Activated T-helper 1 cell treated with anti-CD3 and anti-CD28 coated beads, Interleukin-2, amount 50 U/mL, for 16 hours (primary cell): ENCODE results near the gene ITGB3.

Source experiments
- DNase-seq, 2 donors: peaks; one replicate each; pipeline ENCODE4 v3.0.0-alpha.2; 2020; ENCODE audit warnings: low read depth in 1 of 2, low spot score in 1 of 2

ITGB3 gene

DNA sequence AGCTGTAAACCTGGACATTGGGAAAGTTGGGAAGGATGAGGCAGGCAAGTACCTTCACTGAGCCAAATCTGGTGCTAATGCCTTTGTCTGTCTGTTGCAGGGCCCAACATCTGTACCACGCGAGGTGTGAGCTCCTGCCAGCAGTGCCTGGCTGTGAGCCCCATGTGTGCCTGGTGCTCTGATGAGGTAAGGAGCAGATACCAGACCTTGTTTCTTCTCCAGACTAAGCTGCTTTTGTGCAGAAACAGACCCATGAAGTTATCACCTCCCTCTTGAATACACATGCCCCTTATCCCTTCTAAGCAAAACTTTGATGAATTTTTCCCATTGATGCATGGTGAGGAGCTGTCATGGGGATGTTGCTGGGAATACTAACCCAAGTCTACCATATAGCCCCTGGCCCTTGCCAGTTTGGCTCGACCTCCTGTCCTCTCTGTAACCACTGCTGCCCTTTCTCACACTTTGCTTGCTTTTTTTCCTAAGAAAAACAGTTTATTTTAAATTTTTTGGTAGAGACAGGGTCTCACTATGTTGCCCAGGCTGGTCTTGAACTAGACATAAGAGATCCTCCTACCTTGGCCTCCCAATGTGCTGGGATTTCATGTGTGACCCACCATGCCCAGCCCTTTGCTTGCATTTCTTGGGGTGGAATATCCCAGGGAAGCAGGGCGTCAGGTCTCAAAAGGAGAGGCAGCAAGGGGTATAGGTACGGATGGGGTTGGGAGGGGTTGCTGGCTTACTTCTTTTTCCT is 20.9 kb downstream of the ITGB3 start:
- DNase-seq: no peak

DNA sequence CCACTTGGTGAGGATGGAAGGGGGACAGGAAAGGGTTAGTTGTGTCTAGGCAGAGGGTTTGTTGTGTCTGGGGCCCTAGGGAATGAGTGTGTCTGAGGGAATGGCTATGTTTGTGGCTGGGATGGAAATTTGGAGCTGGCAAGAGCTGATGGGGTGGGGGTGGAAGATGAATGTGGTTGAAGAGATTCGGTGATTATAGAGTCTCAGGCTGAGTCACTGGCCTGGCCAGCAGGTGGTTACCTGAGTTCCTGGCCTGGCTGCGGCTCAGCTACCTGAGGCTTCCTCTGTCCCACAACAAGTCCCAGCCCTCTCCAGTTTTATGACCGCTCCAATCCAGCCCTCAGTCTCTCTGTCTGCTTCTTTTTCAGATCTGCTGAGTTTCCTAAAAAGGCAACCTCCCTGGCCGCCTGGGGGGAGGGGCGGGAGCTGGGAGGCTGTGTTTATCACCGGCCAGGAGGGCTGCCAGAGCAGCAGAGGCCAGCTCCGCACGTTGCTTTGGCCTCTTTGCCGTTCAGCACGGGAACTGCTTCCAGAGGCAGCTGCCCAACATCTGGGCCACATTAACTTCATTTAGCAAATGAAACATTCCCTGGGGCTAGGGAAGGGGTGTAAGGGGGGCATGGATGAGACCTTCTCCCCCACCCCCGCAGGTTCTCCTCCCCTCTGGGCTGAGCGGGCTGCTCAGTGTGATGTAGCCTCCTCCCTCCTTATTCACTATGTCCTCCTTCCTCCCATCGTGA is 21.8 kb downstream of the ITGB3 start:
- no peak for DNase-seq

DNA sequence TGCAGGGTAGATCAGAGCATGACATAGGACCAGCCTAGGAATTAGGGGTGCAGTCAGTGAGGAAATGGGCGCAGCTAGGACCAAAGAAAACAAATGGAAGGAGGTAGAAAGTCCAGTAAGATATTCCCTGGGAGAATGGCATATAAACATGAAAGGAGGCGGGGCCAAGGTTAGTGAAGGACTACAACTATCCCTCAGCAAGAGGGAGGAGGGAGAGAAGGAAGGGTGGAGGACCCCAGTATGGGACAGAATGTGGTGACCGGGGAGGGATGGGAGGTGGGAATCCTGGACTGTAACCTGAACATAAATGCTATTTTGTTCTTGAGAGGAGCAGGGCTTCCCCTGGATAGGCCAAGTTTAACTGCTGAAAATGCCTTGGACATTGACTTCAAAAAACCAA is 22.8 kb downstream of the ITGB3 start:
- no peak for DNase-seq

DNA sequence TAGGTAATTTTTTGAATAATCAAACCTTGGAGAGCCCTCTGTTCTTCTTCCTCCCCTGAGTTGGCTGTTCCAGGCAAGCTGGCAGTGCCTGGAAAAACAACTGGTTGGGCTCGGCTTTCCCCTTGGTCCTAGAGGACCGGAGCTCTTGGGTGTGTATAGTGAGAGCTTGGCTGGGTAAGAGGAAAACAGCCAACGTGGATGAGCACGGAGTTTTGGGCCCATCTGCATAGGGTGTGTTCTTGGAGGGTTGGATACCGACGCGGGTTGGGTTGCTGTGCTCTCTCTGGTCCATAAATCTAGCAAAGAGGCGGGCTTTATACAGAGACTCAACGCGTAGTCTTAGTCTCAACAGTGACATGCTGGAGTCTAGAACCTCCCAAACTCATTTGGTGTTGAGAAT is 23.2 kb downstream of the ITGB3 start:
- DNase-seq: no peak

DNA sequence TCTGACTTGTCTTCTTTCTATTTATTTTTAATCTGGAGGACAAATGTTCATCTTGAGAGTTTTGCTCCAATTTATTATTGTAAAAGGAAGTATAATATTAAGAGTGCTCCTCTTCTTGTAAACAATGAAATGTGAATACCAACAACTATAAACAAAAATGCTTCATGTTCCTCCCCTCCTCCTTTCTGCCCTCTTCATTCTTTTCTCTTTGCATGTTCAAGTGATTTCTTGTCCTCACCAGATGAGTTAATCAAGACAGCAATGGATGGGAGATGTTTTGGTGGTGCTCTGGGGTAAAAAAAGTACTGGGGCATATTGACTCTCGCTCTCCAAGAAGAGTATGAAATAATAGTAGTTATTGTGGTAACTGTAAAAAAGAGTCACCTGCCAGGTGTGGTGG is 24.3 kb downstream of the ITGB3 start:
- no peak for DNase-seq

DNA sequence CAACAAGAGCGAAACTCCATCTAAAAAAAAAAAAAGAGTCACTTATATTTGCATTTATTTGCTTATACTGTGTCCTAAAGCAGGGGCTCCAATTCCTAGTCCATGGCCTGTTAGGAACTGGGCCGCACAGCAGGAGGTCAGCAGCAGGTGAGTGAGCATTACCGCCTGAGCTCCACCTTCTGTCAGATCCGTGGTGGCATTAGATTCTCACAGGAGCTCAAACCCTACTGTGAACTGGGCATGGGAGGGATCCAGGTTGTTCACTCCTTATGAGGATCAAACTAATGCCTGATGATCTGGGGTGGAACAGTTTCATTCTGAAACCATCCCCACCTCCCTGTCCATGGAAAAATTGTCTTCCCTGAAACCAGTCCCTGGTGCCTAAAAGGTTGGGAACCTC is 24.9 kb downstream of the ITGB3 start:
- DNase-seq: no peak

DNA sequence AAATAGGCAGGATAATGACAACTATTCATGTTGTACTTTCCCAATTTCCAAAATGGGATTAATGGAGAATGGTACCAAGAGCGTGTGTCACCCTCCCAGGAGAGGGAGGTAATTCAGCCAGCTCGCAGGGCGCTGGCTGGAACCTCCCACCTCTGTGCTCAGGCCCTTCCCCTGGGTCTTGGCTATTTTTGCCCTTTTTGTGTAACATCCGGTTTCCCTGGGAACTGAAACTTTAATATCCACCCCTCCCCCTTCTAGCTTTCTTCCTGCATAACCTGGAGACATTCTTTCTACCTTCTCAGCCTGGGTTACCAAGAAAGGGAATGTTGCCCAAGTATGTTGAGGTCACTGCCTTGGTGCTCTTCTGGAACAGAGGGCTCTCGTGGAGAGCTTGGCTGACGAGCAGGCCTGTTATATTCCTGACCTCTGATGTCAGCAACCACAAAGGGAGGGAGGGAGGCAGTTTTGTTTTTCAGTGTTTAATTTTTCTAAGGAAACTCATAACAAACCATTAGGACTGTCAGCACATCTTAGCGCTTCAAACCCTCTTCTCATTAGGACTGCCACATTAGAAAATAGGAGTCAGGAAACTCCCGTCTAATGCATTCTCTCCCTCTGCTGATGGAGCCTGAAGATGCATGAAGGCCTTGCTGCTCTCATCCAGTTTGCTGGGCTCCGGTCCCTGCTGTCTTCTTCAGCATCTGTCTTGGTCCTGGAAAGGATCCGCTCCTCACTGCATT is 25.6 kb downstream of the ITGB3 start:
- no peak for DNase-seq

DNA sequence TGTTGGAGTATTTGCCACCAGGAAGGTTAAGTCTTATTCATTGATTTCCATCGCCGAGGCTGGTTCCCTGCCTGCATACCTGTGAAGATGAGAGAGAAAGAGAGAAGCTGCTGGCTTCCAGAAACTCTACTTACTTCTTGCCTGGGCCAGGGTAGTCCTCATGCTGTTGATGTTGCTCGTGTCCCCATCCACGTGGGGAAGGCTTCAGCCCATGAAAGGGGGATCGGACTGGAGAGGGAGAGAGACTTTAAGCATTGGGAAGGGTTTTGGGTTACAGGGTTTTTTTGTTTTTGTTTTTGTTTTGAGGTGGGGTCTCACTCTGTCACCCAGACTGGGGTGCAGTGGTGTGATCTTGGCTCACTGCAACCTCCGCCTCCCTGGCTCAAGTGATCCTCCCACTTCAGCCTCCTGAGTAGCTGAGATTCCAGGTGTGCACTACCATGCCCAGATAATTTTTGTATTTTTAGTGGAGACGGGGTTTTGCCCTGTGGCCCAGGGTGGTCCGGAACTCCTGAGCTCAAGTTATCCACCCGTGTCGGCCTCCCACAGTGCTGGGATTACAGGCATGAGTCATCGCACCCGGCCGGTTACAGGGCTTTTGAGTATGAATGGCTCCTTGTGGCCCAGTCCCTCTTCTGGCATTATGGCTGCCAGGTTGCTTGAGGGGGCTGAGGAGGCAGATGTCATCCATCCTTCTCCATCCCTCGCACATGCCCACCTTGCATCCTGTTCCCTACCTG is 26.6 kb downstream of the ITGB3 start:
- DNase-seq: no peak

DNA sequence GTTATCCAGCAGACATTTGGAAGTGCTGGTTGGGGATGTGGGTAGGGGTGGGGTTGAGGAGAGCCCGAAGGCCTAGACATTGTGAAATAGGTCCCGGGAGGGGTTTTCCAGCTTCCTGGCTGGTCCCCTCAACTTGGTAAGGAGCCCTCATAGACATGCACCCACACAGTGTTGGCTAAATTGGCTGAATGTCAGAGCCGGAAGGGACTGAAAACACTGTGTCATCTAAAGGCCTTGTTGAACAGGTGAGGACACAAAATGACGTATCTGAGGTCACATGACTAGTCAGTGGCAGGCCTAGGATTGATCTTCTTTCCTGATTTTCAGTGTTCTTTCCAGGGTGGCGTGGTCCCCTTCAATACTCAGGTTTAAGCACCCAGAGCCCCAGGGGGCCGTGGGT is 27.6 kb downstream of the ITGB3 start:
- no peak for DNase-seq

DNA sequence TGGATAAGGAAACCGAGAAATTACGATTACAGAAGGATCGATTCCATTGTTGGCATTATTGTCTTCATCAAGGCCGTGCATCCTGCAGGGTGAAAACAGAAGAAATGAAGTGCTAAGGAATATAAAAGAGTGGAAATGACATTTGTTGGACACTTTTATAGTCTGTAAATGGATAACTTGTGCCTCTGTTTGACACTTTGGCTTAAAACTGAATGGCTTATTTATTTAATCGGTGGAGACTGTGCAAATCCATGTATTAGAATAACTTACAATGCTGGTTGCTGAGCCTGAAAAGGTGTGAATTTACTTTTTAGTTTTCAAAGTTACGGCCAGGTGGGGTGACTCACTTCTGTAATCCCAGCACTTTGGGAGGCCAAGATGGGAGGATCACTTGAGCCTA is 31.4 kb downstream of the ITGB3 start:
- no peak for DNase-seq

DNA sequence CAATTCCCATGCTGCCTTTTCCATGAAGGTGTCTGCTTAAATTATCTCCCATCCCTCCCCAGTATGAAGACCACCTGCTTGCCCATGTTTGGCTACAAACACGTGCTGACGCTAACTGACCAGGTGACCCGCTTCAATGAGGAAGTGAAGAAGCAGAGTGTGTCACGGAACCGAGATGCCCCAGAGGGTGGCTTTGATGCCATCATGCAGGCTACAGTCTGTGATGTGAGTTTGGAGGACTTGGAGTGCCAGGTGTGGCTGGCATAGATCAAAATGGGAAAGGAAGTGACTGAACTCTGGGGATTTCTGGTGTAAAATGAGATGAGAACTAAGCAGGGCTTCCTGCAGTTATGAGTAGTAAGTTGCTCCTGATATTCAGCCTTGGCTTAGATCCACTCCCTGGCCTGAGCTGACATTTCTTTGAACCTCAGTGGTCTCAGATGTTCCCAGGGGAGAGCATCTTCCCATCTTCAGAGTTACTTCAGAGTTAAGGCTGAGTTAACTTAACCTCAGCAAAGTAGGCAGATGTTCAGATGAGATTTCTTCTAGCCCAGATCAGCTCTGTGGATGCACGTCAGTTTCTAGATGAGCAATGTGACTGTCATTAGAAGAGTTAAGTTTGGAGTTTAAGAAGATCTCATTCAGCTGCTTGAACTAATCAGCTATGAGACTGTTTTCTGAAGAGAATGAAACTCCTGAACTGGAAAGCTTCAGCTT is 32.7 kb downstream of the ITGB3 start:
- DNase-seq: no peak

DNA sequence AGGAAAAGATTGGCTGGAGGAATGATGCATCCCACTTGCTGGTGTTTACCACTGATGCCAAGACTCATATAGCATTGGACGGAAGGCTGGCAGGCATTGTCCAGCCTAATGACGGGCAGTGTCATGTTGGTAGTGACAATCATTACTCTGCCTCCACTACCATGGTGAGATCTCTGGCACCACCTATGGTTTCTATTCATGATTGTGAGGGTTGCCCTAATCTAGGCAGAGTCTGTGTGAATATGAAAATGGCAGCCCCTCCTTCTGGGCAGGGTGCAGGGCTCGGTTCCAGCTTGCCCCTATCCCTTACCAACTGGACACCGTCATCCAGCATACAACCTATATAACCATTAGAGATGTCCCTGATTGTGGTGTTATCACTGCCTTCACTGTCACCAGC is 33.4 kb downstream of the ITGB3 start:
- DNase-seq: no peak

DNA sequence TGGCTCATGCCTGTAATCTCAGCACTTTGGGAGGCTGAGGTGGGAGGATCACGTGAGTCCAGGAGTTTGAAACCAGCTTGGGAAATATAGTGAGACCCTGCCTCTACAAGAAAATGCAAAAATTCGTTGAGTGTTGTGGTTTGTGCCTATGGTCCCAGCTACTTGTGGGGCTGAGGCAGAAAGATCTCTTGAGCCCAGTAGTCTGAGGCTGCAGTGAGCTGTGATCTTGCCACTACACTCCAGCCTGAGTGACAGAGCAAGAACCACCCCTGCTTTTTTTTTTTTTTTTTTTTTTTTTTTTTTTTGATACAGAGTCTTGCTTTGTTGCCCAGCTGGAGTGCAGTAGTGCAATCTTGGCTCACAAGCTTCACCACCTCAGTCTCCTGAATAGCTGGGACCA is 34.0 kb downstream of the ITGB3 start:
- DNase-seq: no peak

DNA sequence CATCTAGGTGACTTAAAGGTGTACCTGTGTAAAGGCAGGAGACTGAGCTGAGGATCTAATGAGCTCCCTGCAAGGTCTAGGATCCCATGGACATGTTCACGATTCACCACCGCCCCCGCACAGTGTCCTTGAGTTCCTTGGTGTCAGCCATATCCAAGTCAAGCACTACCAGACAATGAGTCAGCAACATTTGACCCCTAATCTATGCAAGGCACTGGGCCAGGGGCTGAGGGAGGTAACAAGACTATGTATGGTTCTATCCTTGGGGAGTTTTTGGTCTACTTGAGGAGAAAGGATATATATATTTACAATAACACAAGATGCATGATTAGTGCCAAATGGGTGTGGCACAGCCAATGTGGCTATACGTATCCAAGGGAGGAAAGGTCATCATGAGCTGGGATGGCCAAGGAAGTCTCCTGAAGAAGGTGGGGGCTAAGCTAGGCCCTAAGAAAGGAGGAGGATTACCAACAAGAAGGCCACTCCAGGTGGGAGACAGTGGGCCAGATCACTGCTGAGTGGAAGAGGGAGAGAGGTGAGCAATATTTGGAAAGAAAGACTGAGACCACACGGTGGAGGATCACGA is 35.0 kb downstream of the ITGB3 start:
- DNase-seq: no peak

DNA sequence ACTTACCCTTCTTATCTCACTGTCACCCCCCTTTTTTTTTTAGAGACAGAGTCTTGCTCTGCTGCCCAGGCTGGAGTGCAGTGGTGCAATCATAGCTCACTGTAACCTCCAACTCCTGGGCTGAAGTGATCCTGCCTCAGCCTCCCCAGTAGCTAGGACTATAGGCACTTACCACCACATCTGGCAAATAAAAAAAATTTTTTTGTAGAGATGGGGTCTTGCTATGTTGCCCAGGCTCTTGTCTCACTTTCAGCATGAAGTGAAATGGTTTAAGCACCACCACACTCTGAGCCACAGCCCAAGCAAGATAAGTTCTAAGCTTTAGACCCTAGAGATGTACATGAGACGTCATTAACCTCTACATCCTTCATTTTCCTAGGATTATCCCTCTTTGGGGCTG is 35.7 kb downstream of the ITGB3 start:
- DNase-seq: no peak

DNA sequence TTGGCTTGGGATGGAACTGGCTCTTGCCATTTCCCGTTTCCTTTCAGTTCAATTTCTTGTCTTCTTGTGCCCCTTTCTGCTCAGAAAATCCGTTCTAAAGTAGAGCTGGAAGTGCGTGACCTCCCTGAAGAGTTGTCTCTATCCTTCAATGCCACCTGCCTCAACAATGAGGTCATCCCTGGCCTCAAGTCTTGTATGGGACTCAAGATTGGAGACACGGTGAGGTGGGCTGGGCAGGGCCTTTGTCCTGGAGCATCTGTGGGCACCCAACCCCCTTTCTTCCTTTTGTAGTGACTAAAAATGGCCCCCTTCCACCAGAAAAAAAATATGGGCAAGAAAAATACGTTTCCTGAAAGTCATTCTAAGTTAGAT is 37.2 kb downstream of the ITGB3 start:
- DNase-seq: no peak

DNA sequence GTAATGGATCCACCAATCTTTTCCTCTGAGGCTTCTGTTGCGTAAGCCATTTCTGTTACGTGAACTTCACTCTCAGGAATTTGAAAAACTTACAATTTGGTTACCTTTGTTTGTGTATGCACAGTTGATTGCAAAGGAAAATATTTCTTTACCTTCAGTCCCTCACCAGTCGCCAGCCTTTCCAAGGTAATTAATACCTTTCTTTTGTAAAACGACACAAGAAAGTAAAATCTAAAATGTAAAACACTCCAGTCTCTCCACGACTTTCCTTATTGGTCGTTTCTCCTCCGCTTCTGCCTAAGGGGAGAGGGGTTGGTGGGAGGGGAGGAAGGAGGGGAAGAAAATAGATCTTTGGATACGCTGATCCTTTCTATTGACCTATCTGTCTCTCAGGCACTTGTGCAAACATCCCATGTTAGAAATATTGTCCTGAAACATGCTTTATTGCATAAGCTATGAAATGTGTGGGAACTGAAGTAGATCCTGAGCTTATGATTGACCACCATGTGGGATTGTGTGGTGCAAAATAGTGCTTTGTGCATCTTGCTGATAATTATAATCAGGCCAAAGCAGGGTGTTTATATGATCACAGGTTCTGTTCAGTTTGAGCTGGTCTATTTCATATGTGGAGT is 37.7 kb downstream of the ITGB3 start:
- no peak for DNase-seq

DNA sequence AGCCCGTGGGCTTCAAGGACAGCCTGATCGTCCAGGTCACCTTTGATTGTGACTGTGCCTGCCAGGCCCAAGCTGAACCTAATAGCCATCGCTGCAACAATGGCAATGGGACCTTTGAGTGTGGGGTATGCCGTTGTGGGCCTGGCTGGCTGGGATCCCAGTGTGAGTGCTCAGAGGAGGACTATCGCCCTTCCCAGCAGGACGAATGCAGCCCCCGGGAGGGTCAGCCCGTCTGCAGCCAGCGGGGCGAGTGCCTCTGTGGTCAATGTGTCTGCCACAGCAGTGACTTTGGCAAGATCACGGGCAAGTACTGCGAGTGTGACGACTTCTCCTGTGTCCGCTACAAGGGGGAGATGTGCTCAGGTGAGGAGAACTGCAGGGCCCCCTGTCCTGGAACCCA is 38.6 kb downstream of the ITGB3 start:
- no peak for DNase-seq

DNA sequence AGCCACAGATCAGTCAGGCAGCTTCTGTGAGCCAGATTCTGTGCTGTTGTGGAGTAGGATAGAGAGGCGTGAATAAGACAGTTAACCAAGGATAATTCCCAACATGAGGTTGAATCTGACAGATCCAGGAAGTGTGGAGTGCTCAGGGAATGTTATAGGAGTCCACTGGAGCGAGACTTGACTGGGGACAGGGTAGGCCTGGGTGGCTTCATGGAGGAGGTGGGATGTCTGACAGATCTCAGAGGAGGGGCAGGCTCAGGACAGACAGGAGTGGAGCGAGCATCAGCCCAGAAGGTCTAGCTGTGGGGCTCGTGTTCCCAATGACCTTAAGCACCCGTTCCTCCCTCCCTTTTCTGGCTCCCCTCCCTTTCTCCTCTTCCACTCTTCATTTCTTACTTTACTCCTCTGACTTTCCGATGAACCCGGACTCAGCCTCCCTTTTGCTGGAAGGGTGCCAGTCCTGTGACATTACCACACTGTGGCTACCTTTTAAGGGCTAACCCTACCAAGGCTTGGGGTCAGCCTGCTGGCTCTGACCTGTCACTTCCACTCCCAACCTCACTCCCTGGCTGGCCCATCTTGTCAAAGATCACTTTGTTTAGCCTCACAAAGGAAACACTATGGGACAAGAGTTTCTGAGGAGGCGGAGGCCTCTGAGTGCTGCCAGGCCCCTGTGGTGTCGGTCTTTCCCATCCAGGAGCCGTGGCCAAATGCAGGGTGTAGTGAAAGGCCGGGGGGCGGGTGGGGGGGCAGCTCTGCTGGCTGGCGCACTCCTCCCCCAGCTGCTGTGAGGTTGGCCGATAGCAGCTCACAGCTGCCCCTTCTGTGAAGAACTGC is 41.6 kb downstream of the ITGB3 start:
- DNase-seq: no peak
